PC-3 (cell line): Measurements from ENCODE around the gene FIGNL1. TPM values are rescaled to one million over a fixed set of nuclear protein-coding genes. Genes with fewer than 3 reads are reported as not detected.

Experiments used
- ATAC-seq: fragments of 200-7000 bp; cut with Tn5 transposase; 2 replicates; pipeline ENCODE4 v1.9.1; 2020; ENCODE audit warnings: mild to moderate bottlenecking, moderate library complexity
- BruUV-seq: library from RNA; stranded (reverse); fragments of 400-500 nt; replicated peaks from 2 replicates; lab custom pipeline; 2021; lab: Mats Ljungman, UMichigan
- CTCF ChIA-PET: fragments of 300-600 bp; sonication (Branson Sonifier 250); formaldehyde crosslinking; loops from one replicate; lab custom pipeline; 2022; ENCODE audit warnings: antibody characterized with exemption; lab: Charles Lee
- POLR2A ChIA-PET: fragments of 300-600 bp; sonication (Branson Sonifier 250); formaldehyde crosslinking; loops from one replicate; lab custom pipeline; 2022; ENCODE audit warnings: antibody characterized with exemption; ENCODE audit not compliant: unreplicated experiment; lab: Charles Lee
- DNase-seq: peaks from one replicate; pipeline ENCODE4 v3.0.0-alpha.2; 2015
- H2AFZ ChIP-seq: fragments of 300-600 bp; sonication (generic); 2 replicates; pipeline ENCODE4 v1.6.0; 2016; ENCODE audit warnings: antibody characterized with exemption, low read length
- H3F3A ChIP-seq: fragments of 300-600 bp; sonication (generic); one replicate; pipeline ENCODE4 v1.6.0; 2017; ENCODE audit warnings: antibody characterized with exemption, low read length, control low read depth, mild to moderate bottlenecking; ENCODE audit not compliant: unreplicated experiment
- H3K27ac ChIP-seq: fragments of 300-600 bp; sonication (generic); 2 replicates; pipeline ENCODE4 v1.5.1; 2016; ENCODE audit warnings: mild to moderate bottlenecking, low read length
- H3K27me3 ChIP-seq: fragments of 300-600 bp; sonication (generic); 2 replicates; pipeline ENCODE4 v1.6.1; 2016; ENCODE audit warnings: low read length, mixed read lengths
- H3K36me3 ChIP-seq: fragments of 300-600 bp; sonication (generic); 2 replicates; pipeline ENCODE4 v1.6.1; 2016; ENCODE audit warnings: low read depth, mixed run types, low read length, mixed read lengths
- H3K4me1 ChIP-seq: fragments of 300-600 bp; sonication (generic); 2 replicates; pipeline ENCODE4 v1.5.1; 2016; ENCODE audit warnings: low read length; ENCODE audit not compliant: insufficient read depth
- H3K4me2 ChIP-seq: fragments of 300-600 bp; sonication (generic); 2 replicates; pipeline ENCODE4 v1.6.0; 2016; ENCODE audit warnings: low read length
- H3K4me3 ChIP-seq: fragments of 300-600 bp; sonication (generic); 2 replicates; pipeline ENCODE4 v1.5.1; 2016; ENCODE audit warnings: mild to moderate bottlenecking, low read length, mixed read lengths
- H3K79me2 ChIP-seq: fragments of 300-600 bp; sonication (generic); 2 replicates; pipeline ENCODE4 v1.6.1; 2017; ENCODE audit warnings: low read length, mixed read lengths
- H3K9ac ChIP-seq: fragments of 300-600 bp; sonication (generic); 2 replicates; pipeline ENCODE4 v1.6.0; 2016; ENCODE audit warnings: mild to moderate bottlenecking, low read length
- H3K9me2 ChIP-seq: fragments of 300-600 bp; sonication (generic); replicated peaks from 2 replicates; pipeline ENCODE4 v1.6.1; 2016; ENCODE audit warnings: mixed run types, low read length, mixed read lengths
- H3K9me3 ChIP-seq: fragments of 300-600 bp; sonication (generic); 2 replicates; pipeline ENCODE4 v1.6.1; 2016; ENCODE audit warnings: low read length, mixed read lengths
- H4K20me1 ChIP-seq: fragments of 300-600 bp; sonication (generic); 2 replicates; pipeline ENCODE4 v1.6.1; 2016; ENCODE audit warnings: low read length, mixed read lengths
- EZH2 ChIP-seq: fragments of 300-600 bp; sonication (generic); IDR thresholded peaks from one replicate; pipeline ENCODE4 v1.6.1; 2017; ENCODE audit warnings: antibody characterized with exemption, mild to moderate bottlenecking, low read length; ENCODE audit not compliant: unreplicated experiment
- EZH2phosphoT487 ChIP-seq: fragments of 300-600 bp; sonication (generic); IDR thresholded peaks from 2 replicates; pipeline ENCODE4 v1.6.1; 2018; ENCODE audit warnings: mild to moderate bottlenecking, antibody characterized with exemption, low read length, borderline replicate concordance
- intact Hi-C: fragments of 100-400 bp; cut with micrococcal nuclease; formaldehyde crosslinking; loops from 2 replicates; pipeline ENCODE4 v1.9.0; 2023
- total RNA-seq: library from RNA; depleted of rRNA; stranded (reverse); fragments of >200 nt; gene quantifications from 2 replicates; pipeline ENCODE4 v1.2.3, GENCODE V29; 2014
- TF ChIP-seq, protein P1 (sequence below): fragments of 300-600 bp; sonication (generic); conservative IDR thresholded peaks from 2 replicates; pipeline ENCODE4 v1.5.1; 2017; ENCODE audit warnings: antibody characterized with exemption, low read depth, mild to moderate bottlenecking, low read length

The FIGNL1 gene
- total RNA-seq, 1 experiment from 2014 or later = 27.2 TPM

DNA sequence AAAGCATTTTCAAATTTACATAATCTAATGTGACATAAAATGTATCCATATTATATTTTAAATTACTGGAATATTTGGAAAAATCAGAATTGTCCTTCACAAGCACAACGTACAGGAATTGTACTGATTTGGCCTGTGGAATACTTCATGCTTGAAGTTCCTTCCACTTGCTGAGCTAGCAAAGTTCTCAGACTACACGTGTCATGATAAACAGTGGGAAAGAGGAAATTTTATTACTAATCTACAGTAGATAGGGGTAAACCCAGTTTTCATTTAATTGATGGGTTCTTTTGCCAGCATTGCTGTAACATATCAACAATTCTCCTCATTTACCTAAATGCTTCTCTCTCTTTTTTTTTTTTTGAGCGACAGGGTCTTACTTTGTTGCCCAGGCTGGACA is 45.6 kb upstream of the FIGNL1 start:
- H3K9me3 ChIP-seq = no peaks in the 10 kb centered on the region
- H3K27me3 ChIP-seq = peaks cover 15% of the 10 kb centered on the region; the same call in 1 of the 2 replicates
- no peaks in the 10 kb centered on the region for H3K4me1 ChIP-seq
- intact Hi-C loops = no loop called here
- TF ChIP-seq EZH2 (no peak), EZH2phosphoT487 (no peak)
- TF ChIP-seq, protein P1, sequence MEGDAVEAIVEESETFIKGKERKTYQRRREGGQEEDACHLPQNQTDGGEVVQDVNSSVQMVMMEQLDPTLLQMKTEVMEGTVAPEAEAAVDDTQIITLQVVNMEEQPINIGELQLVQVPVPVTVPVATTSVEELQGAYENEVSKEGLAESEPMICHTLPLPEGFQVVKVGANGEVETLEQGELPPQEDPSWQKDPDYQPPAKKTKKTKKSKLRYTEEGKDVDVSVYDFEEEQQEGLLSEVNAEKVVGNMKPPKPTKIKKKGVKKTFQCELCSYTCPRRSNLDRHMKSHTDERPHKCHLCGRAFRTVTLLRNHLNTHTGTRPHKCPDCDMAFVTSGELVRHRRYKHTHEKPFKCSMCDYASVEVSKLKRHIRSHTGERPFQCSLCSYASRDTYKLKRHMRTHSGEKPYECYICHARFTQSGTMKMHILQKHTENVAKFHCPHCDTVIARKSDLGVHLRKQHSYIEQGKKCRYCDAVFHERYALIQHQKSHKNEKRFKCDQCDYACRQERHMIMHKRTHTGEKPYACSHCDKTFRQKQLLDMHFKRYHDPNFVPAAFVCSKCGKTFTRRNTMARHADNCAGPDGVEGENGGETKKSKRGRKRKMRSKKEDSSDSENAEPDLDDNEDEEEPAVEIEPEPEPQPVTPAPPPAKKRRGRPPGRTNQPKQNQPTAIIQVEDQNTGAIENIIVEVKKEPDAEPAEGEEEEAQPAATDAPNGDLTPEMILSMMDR = no peak
- no peaks in the 10 kb centered on the region for H3K9me2 ChIP-seq
- BruUV-seq = no TSS peak
- ATAC-seq (no peak), DNase-seq (no peak)
- H3K9ac ChIP-seq = no peak overlapping the region
- ChIA-PET CTCF (no interaction called here), POLR2A (no interaction called here)
- H3K4me2 ChIP-seq = no peak overlapping the region
- no peak overlapping the region for H3K27ac ChIP-seq
- no peaks in the 10 kb centered on the region for H3K79me2 ChIP-seq
- H4K20me1 ChIP-seq = no peaks in the 10 kb centered on the region
- no peaks in the 10 kb centered on the region for H3K36me3 ChIP-seq
- H3F3A ChIP-seq = no peaks in the 10 kb centered on the region
- no peak overlapping the region for H2AFZ ChIP-seq
- no peak overlapping the region for H3K4me3 ChIP-seq

DNA sequence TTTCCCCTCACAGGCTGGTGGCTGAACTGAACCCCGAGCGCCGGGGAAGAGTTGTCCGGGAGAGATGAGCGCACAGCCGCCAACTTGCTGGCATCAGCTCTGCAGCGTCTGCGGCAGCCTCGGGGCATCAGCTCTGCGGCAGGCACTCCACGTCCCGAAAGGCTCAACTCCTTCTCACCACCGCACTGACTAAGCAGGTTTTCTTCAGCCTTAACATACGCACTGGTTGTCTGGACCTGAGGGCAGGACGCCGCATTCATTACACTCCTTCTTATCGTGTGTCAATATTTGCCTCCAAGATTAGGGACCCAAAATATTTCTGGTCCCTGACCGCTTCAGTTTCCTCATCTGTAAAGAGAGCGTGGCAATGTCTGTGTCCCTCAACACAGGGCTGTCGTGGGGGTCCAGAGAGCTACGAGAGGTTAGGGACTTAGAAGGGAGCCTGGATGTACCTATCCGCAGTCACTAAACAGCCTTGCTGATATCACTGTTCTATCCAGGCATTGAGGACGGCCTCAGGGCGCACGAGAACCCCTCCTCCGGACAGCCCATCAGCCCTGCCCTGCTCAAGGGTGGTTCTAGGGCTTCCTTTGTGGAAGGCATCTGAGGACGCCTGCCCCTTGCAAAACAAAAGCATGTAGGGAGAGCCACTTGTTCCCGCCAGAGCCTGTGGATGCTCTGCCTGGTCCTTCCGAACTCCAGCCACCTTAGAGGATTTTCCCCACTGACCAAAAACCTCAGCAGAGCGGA is 42.8 kb upstream of the FIGNL1 start:
- POLR2A ChIA-PET = no interaction called here
- Histone ChIP-seq H3K36me3 (no peaks in the 10 kb centered on the region), H3K9ac (no peak overlapping the region), H3K9me2 (no peaks in the 10 kb centered on the region), H3K4me3 (no peak overlapping the region), H3K79me2 (no peaks in the 10 kb centered on the region), H3K27ac (no peak overlapping the region), H3F3A (no peaks in the 10 kb centered on the region), H4K20me1 (no peaks in the 10 kb centered on the region), H3K4me1 (no peaks in the 10 kb centered on the region), H2AFZ (no peak overlapping the region), H3K4me2 (no peak overlapping the region), H3K27me3 (0 out of 2 replicates have a peak, but pooled peaks cover 8% of the 10 kb centered on the region), H3K9me3 (no peaks in the 10 kb centered on the region)
- no peak for TF ChIP-seq EZH2
- no peak for TF ChIP-seq EZH2phosphoT487
- TF ChIP-seq, protein P1 = no peak
- ATAC-seq (no peak), DNase-seq (no peak)
- intact Hi-C loops = no loop called here
- CTCF ChIA-PET = no interaction called here
- no TSS peak for BruUV-seq

DNA sequence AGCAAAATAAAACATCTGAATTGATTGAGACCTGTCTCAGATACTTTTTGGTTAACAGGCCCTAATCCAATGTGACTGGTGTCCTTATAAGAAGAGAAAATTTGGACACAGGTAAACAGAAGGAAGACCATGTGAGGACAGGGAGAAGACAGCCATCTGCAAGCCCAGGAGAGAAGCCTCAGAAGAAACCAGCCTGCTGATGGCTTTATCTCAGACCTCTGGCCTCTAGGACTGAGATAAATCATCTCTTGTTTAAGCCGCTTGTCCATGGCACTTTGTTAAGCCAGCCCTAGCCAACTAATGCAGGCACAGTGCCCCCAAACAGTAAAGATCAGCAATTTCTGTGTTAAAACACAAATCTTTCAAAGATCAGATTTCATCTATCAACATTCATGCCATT is 41.8 kb upstream of the FIGNL1 start:
- no peak for DNase-seq
- Histone ChIP-seq H3K4me2 (no peak overlapping the region), H3K9me2 (no peaks in the 10 kb centered on the region), H3K9me3 (no peaks in the 10 kb centered on the region), H3K27me3 (0 out of 2 replicates have a peak, but pooled peaks cover 1% of the 10 kb centered on the region), H3K79me2 (no peaks in the 10 kb centered on the region), H3F3A (no peaks in the 10 kb centered on the region), H2AFZ (no peak overlapping the region), H3K36me3 (no peaks in the 10 kb centered on the region), H3K27ac (no peak overlapping the region), H3K9ac (no peak overlapping the region), H4K20me1 (no peaks in the 10 kb centered on the region), H3K4me1 (no peaks in the 10 kb centered on the region), H3K4me3 (no peak overlapping the region)
- intact Hi-C loops = no loop called here
- CTCF ChIA-PET = no interaction called here
- no TSS peak for BruUV-seq
- POLR2A ChIA-PET = no interaction called here
- no peak for ATAC-seq
- no peak for TF ChIP-seq EZH2phosphoT487
- TF ChIP-seq, protein P1 = no peak
- no peak for TF ChIP-seq EZH2
